Activated naive CD4-positive, alpha-beta T cell (primary cell): ENCODE measurements around the gene SULT6B1.
"Not testable (repeated sequence)": the region's sequence is repeated elsewhere in the genome, so short reads cannot be mapped to it uniquely, and the experiment has no call there.

Experiments
- DNase-seq, 4 experiments: peaks; one replicate each; lab custom pipeline; 2025; lab: John Stamatoyannopoulos, UW

SULT6B1 gene, protein sequence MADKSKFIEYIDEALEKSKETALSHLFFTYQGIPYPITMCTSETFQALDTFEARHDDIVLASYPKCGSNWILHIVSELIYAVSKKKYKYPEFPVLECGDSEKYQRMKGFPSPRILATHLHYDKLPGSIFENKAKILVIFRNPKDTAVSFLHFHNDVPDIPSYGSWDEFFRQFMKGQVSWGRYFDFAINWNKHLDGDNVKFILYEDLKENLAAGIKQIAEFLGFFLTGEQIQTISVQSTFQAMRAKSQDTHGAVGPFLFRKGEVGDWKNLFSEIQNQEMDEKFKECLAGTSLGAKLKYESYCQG

DNA sequence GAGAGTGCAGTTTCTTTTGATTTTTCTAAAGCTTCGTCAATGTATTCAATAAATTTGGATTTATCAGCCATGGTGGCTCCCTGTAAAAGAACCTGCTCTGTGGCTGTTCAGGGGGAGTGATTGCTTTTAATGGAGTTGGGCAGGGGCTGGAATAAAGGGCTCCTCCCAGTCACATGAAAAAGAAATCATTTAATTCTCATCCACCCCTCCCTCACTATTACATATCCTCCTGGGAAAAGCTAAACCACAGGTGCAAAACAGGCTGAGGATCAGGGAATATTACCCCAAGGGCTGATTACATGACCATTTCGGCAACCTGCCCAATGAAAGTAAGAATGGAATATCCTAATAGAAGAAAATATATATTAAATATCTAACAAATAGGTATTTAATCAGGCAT is at the start of gene SULT6B1:
SULT6B1 (minus strand) TSS at position 101 of the 400 bp plus-strand sequence; CDS start at position 71, 30 bp downstream.
- DNase-seq = no peak

DNA sequence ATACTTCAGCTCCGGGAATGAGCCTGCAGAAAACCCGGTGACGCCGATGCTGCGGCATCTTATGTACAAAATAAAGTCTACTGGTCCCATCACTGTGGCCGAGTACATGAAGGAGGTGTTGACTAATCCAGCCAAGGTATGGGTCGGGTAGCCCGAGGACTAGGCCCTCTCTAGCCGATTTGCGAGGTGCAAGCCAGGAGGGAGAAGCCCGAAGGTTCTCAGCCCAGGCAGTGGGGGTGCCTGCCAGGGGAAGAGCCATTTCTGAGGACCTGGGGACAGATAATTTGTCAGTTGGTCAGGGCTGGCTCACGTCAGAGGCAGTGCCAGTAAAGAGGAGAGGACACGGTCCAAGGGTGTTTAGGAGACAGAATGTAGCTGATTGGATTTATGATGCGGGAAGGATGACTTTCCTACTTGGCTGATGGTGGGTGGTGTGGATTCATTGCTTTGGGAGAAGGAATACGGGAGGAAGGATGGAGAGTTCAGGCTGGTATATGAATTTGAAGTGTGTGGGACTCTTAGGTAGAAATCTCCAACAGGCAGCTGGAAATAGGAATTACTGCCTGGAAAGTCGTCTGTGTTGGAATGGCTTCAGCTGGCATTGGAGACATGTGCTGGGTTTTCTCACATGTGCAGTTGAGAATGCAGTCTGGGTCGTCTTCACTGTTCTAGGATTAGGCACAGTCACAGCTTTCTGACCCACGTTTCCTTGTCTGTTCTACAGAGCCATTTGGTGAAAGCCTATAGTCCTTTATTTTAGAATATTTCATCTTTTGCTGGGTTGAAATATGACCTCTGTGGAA is 43.9 kb upstream of the SULT6B1 start:
- no peak for DNase-seq

DNA sequence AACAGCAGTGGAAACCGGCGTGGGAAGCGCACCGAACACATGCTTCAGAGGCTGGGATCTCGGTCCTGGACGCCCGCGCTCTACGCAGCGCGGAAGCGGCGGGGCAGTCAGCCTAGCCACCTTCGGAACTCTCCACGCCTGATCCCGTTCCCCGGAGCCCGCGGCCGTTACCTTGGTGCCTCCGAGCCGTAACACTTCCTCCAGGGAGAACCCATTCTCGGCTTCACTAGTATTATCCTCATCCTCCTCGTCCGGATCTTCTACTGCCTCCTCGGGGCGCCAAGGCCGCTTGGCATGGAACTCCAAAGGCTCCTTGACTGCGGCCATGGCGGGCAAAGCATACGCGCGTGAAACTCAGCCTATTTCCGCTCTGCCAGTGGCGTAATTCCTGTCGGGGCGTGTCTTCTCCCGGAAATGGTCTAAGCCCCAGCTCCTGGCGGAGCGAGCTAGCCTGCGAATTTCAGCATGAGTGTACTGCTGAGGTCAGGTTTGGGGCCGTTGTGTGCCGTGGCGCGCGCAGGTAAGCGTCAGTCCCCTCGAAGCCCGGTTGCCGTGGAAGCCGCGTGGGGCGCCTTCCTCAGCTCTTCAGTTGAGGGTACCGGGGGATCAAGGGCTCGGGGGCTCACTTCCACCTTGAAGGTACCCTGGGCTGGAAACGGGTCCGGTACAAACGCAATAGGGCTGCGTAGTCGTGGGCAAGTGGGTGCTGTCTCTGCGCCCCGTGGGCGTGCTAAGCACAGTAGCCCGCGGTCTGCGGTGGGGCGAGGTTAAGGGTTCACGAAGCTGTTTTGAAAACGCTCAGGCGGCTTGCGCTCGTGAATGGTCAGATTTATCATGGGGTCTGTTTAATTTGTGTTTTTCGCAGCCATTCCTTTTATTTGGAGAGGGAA is 43.0 kb upstream of the SULT6B1 start, which contains the start of the genes CEBPZ and NDUFAF7:
CEBPZ (minus strand) TSS at position 356 of the 890 bp plus-strand sequence; CDS start at position 327, 29 bp downstream.
NDUFAF7 (plus strand) TSS at position 418 of the 890 bp plus-strand sequence; CDS start at position 466, 48 bp downstream.
- DNase-seq = peak; percentile 61 to 79 (median 65)

DNA sequence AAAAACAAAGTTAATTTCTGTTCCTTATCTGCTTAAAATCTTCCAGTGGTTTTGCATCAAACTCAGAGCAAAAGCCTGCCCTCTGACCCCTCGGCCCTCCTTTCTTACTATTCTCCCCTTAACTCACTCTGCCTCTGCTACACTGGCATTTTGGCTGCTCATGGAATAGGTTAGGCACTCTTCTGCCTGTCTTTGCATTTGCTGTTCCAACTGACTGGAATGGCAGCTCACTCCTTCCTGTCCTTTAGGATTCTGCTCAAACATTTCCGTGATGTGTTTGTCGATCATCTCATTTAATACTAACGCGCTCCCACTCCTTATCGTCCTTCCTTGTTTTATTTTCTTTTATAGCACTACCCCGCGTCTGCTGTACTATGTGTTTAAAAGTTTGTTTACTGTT is 42.1 kb upstream of the SULT6B1 start:
- no peak for DNase-seq

- no peak for DNase-seq
Observed at GRCh38 chr2:37228788-37229187, 40.3 kb upstream of the SULT6B1 start.

DNA sequence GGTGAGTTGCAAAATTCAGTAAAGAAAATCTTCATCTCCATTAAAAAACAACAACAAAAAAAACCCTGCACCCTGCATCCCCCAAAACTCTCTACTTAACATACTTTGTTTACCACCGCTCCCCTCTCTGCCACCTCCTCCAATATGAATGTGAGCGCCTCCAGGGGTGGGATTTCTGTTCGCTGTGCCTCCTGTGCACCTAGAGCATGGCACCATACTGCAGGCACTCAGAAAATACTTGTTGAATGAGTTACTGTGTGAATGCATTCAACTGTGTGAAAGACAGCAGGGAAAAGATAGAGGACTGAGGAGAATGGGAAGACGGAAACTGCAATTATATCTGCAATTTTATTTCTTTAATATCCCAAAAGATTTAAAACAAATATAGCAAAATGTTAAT is 38.4 kb upstream of the SULT6B1 start:
- DNase-seq = no peak

DNA sequence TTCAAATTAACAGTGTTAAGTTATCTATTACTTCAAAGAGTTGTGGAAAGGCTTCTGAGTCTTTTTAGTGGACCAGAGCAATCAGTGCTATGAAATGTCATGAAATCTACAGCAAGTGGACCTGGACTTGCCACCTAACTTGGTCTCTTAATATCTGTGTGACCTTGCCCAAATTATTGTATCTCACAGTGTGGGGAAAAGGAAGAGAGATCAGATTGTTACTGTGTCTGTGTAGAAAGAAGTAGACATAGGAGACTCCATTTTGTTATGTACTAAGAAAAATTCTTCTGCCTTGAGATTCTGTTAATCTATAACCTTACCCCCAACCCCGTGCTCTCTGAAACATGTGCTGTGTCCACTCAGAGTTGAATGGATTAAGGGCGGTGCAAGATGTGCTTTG is 36.7 kb upstream of the SULT6B1 start:
- DNase-seq = not testable (repeated sequence)

GRCh38 chr2:37224063-37224462 is 35.6 kb upstream of the SULT6B1 start:
- no peak for DNase-seq

DNA sequence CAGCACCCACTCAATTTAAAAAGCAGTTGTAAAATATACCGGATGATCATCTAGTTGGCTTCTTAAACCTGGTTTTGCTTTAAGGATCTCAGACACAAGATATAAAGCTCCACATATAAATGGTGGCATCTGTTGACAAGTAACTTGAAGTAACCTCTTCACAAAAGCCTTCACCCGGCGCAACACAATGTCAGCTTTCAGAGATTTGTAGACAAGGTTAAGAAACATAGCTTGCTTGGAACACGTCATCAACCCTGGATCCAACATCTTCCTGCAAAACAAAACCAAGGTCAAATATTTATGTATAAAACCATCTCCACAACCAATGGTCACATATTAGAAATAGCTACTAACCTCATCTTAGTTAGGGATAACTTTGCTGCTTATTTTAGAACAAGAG is 34.7 kb upstream of the SULT6B1 start:
- no peak for DNase-seq

DNA sequence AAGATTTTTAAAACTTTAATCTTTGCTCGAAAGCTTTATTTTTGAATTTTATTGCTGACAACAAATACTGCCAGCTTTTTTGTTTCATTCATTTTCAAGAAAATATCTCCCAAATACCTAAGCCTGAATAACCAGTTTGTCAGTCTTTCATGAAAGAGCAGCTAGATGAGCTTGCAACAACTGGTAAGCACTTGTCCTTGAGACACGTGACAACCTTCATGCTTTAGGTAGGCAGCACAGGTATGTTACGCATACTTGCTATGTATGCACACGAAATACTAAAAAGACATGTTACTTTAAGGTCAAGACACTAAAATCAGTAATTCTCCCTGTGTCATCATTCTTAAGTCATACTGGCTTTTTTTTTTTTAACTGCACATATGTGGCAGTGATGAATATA is 30.6 kb upstream of the SULT6B1 start:
- DNase-seq = no peak

DNA sequence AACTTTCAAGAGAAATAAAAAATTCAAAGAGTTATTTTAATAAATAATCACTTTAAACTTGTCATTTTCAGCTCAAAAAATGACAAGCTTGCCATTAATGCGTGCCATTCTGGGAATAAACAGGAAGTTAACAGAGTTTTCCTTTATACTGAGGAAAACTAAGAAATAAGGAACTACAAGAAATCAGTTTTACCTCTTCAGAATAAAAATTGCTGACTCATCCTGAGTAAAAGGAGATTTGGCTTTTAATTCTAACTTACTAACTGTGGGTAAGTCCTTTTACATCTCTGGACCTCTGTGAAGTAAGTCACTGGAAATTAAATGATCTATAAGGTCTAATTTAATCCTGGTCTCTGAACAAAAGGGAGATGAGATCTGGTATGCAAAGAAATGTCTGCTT is 26.8 kb upstream of the SULT6B1 start:
- no peak for DNase-seq

- DNase-seq = no peak
Observed at GRCh38 chr2:37211939-37212338, 23.5 kb upstream of the SULT6B1 start.

DNA sequence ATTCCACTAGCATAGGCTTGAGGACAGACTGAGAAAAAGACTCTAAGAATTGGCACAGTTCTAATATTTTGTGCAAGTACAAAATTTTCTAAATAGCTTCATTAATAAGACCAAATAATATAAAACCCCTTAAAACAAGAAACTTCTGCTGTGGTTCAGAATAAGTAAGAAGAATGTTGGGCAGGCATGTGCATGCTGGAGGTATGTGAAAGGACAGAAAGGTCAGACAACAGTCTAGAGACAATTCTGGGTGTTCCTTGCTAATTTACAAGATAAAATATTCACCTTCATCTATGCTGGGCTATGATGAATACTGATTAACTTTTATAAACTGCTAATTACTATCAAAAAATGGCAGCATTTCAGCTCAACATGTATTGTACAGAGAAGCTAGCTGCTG is 22.7 kb upstream of the SULT6B1 start:
- no peak for DNase-seq

DNA sequence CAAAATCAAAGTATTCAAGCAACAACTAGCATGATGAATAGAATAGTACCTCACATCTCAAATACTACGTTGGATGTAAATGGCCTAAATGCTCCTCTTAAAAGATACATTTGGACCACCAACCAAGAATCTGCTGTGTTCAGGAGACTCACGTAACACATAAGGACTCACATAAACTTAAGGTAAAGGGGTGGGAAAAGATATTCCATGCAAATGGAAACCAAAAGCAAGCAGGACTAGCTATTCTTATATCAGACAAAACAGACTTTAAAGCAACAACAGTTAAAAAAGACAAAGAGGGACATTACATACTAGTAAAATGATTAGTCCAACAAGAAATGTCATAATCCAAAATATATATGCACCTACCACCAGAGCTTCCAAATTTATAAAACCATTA is 18.3 kb upstream of the SULT6B1 start:
- not testable (repeated sequence) for DNase-seq

GRCh38 chr2:37205689-37206341 is 17.3 kb upstream of the SULT6B1 start:
- no peak for DNase-seq

- DNase-seq = not testable (repeated sequence)
Observed at GRCh38 chr2:37205071-37205661, 16.7 kb upstream of the SULT6B1 start.

DNA sequence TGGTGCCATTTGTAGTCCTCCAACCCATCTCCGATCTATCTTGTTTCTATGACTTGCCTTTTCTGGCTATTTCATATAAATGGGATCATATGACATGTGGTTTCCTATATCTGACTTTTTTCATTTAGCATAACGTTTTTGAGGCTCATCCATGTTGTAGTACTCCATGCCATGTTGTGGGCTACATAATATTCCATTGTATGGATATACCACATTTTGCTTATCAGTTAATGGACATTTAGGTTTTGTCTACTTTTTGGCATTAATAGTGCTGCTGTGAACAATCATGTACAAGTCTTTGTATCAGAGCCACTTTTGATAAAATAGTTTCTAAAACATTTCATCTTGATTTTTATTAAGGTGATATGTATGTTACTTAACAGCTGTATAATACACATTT is 15.2 kb upstream of the SULT6B1 start:
- DNase-seq = no peak

DNA sequence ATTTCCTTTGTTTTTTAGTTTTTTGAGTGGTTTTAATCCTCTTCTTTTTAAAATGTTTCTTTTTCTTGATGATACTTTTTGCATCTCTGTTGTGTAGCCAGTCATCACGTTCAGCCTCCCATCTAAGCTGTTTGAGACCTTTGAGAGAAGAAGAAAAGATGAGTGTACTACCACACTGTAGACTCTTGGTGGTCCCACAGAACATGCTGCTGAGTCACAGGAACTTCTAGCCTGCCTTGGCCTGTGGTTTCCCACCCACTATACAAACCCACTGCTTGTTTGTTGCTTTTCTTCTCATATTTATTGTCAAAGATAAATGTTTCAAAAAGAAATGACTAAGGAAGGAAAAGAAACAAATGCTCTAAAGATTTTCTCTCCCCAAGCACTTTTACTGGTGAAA is 13.3 kb upstream of the SULT6B1 start:
- DNase-seq = no peak

GRCh38 chr2:37201208-37201607 is 12.7 kb upstream of the SULT6B1 start:
- DNase-seq = no peak

GRCh38 chr2:37198681-37199065 is 10.2 kb upstream of the SULT6B1 start:
- no peak for DNase-seq
